Measurements from ENCODE around the gene PIK3CB. TPM values are rescaled to one million over a fixed set of nuclear protein-coding genes. Genes with fewer than 3 reads are reported as not detected.

The PIK3CB gene
- total RNA-seq, 4 donors from 2014 or later: 32.2 to 52.1 (median 41.5) TPM

GRCh38 chr3:138778643-138779042, 56.1 kb downstream of the PIK3CB start:
- H3K9me3 ChIP-seq: no peaks in the 10 kb centered on the region
- peaks cover 0 to 10% (median 0%) of the 10 kb centered on the region in 4 donors for H3K4me1 ChIP-seq
- DNase-seq: no peak
- H3K27ac ChIP-seq: no peak overlapping the region
- no peaks in the 10 kb centered on the region for H3K36me3 ChIP-seq
- no peaks in the 10 kb centered on the region for H3K27me3 ChIP-seq
- TF ChIP-seq POLR2A (IDR thresholded peaks at IDR 0.05): no peak
- no peak for TF ChIP-seq CTCF (IDR thresholded peaks at IDR 0.05)
- no peak overlapping the region for H3K4me3 ChIP-seq

GRCh38 chr3:138776961-138777360, 57.8 kb downstream of the PIK3CB start:
- peaks cover 0 to 10% (median 0%) of the 10 kb centered on the region in 4 donors for H3K4me1 ChIP-seq
- no peaks in the 10 kb centered on the region for H3K9me3 ChIP-seq
- TF ChIP-seq POLR2A (IDR thresholded peaks at IDR 0.05): no peak
- H3K27ac ChIP-seq: no peak overlapping the region
- H3K27me3 ChIP-seq: no peaks in the 10 kb centered on the region
- peaks cover 0 to 5% (median 0%) of the 10 kb centered on the region in 3 donors for H3K36me3 ChIP-seq
- no peak overlapping the region for H3K4me3 ChIP-seq
- no peak for DNase-seq

GRCh38 chr3:138775254-138775595, 59.5 kb downstream of the PIK3CB start:
- DNase-seq: no peak
- Histone ChIP-seq H3K27me3 (no peaks in the 10 kb centered on the region), H3K9me3 (no peaks in the 10 kb centered on the region), H3K4me1 (peaks cover 0 to 10% (median 0%) of the 10 kb centered on the region in 4 donors), H3K4me3 (no peak overlapping the region), H3K36me3 (peaks cover 0 to 5% (median 0%) of the 10 kb centered on the region in 3 donors), H3K27ac (peak overlapping the region in 3 of 4 donors; percentile 3 to 25 (median 15))
- no peak for TF ChIP-seq CTCF (IDR thresholded peaks at IDR 0.05)
- no peak for TF ChIP-seq POLR2A (IDR thresholded peaks at IDR 0.05)

- Histone ChIP-seq H3K9me3 (no peaks in the 10 kb centered on the region), H3K4me1 (peaks cover 0 to 10% (median 0%) of the 10 kb centered on the region in 4 donors), H3K36me3 (peaks cover 0 to 5% (median 0%) of the 10 kb centered on the region in 3 donors), H3K4me3 (no peak overlapping the region), H3K27me3 (no peaks in the 10 kb centered on the region), H3K27ac (peak overlapping the region in 2 of 4 donors; percentile 15 to 25)
- TF ChIP-seq POLR2A (IDR thresholded peaks at IDR 0.05) (no peak), CTCF (IDR thresholded peaks at IDR 0.05) (no peak)
- DNase-seq: peak in 1 of 3 donors; percentile 70
These were observed 60.0 kb downstream of the PIK3CB start for GRCh38 chr3:138774529-138775253.

- H3K9me3 ChIP-seq: peaks cover 0 to 12% (median 3%) of the 10 kb centered on the region in 4 donors
- H3K4me1 ChIP-seq: peaks cover 0 to 10% (median 0%) of the 10 kb centered on the region in 4 donors
- no peak overlapping the region for H3K27ac ChIP-seq
- no peak overlapping the region for H3K4me3 ChIP-seq
- DNase-seq: no peak
- no peaks in the 10 kb centered on the region for H3K27me3 ChIP-seq
- peaks cover 0 to 13% (median 0%) of the 10 kb centered on the region in 3 donors for H3K36me3 ChIP-seq
- TF ChIP-seq CTCF (IDR thresholded peaks at IDR 0.05) (no peak), POLR2A (IDR thresholded peaks at IDR 0.05) (no peak)
These were observed 63.1 kb downstream of the PIK3CB start for GRCh38 chr3:138771585-138771984.

GRCh38 chr3:138769616-138770015, 65.1 kb downstream of the PIK3CB start:
- H3K9me3 ChIP-seq: peaks cover 0 to 12% (median 3%) of the 10 kb centered on the region in 4 donors
- DNase-seq: no peak
- H3K4me3 ChIP-seq: no peak overlapping the region
- no peaks in the 10 kb centered on the region for H3K27me3 ChIP-seq
- peaks cover 0 to under 1% (median 0%) of the 10 kb centered on the region in 4 donors for H3K4me1 ChIP-seq
- no peak overlapping the region for H3K27ac ChIP-seq
- H3K36me3 ChIP-seq: peaks cover 0 to 13% (median 0%) of the 10 kb centered on the region in 3 donors
- TF ChIP-seq CTCF (IDR thresholded peaks at IDR 0.05) (no peak), POLR2A (IDR thresholded peaks at IDR 0.05) (no peak)

Measured in Peyer's patch (tissue), 4 donors.